ENCODE results near the gene BCOR. TPM values are rescaled to one million over a fixed set of nuclear protein-coding genes. Genes with fewer than 3 reads are reported as not detected.

BCOR gene
- total RNA-seq, 2 experiments from 2014 or later = 48.0 to 64.3 TPM

DNA sequence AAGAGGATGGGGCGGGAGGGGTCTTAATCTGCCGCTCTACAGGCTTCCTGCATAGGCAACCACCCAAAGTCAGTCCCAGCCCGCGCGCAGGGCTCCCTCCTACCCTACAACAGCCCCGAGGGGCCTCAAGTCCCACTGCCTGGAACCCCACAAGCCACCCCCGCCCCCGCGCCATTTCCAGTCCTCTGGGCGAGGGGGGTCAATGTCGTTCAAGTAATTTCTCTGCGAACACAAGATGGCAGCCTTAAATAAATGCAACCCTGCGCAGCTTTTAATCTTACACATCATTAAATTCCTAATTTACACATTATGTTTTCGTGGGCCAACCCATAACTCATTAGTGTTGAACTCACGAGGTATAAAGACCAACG, 92.9 kb downstream of the BCOR start:
- no TSS peak for BruUV-seq (replicated peaks)
- Histone ChIP-seq H3K36me3 (ENCODE audit: insufficient read depth, low read length) (no peaks in the 10 kb centered on the region), H3K27ac (ENCODE audit: low read depth, low read length, poor library complexity, severe bottlenecking) (no peak overlapping the region), H3K4me3 (ENCODE audit: low read depth, low read length, poor library complexity, severe bottlenecking) (no peak overlapping the region), H2AFZ (ENCODE audit: low read length) (no peak overlapping the region), H4K20me1 (ENCODE audit: insufficient read depth, low read length) (no peaks in the 10 kb centered on the region), H3K9me2 (ENCODE audit: insufficient read depth, low read length) (no peaks in the 10 kb centered on the region), H3K4me1 (ENCODE audit: insufficient read depth, low read length, poor library complexity, severe bottlenecking) (peaks cover 14% of the 10 kb centered on the region), H3K79me2 (ENCODE audit: insufficient read depth, low read depth, low read length) (no peaks in the 10 kb centered on the region), H3K9me3 (ENCODE audit: low read length) (no peaks in the 10 kb centered on the region), H3K4me2 (ENCODE audit: low read length) (peak overlapping the region; percentile 50; the same call in 1 of the 2 replicates)
- POLR2A ChIA-PET = no interaction called here
- TF ChIP-seq, protein P1, sequence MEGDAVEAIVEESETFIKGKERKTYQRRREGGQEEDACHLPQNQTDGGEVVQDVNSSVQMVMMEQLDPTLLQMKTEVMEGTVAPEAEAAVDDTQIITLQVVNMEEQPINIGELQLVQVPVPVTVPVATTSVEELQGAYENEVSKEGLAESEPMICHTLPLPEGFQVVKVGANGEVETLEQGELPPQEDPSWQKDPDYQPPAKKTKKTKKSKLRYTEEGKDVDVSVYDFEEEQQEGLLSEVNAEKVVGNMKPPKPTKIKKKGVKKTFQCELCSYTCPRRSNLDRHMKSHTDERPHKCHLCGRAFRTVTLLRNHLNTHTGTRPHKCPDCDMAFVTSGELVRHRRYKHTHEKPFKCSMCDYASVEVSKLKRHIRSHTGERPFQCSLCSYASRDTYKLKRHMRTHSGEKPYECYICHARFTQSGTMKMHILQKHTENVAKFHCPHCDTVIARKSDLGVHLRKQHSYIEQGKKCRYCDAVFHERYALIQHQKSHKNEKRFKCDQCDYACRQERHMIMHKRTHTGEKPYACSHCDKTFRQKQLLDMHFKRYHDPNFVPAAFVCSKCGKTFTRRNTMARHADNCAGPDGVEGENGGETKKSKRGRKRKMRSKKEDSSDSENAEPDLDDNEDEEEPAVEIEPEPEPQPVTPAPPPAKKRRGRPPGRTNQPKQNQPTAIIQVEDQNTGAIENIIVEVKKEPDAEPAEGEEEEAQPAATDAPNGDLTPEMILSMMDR (conservative IDR thresholded peaks at IDR 0.05; ENCODE audit: low read length) = no peak; the same call in 1 of the 2 replicates
- TF ChIP-seq EZH2phosphoT487 (IDR thresholded peaks at IDR 0.05; ENCODE audit: borderline replicate concordance, low read depth, low read length) = no peak
- no peak for DNase-seq (ENCODE audit: low spot score)
- intact Hi-C loops (cut with micrococcal nuclease; ENCODE audit: unreplicated experiment) = loop anchor here (5.0 kb wide), 1 partner anchor 467 kb away; no protein-coding TSS in a partner anchor
- CTCF ChIA-PET (ENCODE audit: unreplicated experiment) = no interaction called here

DNA sequence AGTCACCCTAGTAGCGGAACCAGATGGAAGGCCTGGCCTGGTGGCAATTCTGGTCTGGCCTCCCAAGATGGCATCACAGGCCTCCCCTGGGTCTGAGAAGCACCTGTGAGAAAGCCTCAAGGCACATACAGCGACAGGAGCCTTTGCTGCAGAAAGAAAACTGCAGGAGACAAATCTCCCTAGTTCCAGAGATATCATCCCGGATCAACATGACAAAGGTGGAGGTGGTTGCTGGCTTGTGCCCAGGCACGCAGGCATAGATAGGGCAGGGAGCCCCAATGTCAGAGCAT, 93.6 kb downstream of the BCOR start:
- no peak for DNase-seq (ENCODE audit: low spot score)
- TF ChIP-seq, protein P1 (conservative IDR thresholded peaks at IDR 0.05; ENCODE audit: low read length) = no peak
- TF ChIP-seq EZH2phosphoT487 (IDR thresholded peaks at IDR 0.05; ENCODE audit: borderline replicate concordance, low read depth, low read length) = no peak
- POLR2A ChIA-PET = no interaction called here
- no TSS peak for BruUV-seq (replicated peaks)
- Histone ChIP-seq H2AFZ (ENCODE audit: low read length) (no peak overlapping the region), H3K36me3 (ENCODE audit: insufficient read depth, low read length) (no peaks in the 10 kb centered on the region), H3K27ac (ENCODE audit: low read depth, low read length, poor library complexity, severe bottlenecking) (no peak overlapping the region), H3K9me2 (ENCODE audit: insufficient read depth, low read length) (no peaks in the 10 kb centered on the region), H3K79me2 (ENCODE audit: insufficient read depth, low read depth, low read length) (no peaks in the 10 kb centered on the region), H3K4me2 (ENCODE audit: low read length) (no peak overlapping the region), H4K20me1 (ENCODE audit: insufficient read depth, low read length) (no peaks in the 10 kb centered on the region), H3K9me3 (ENCODE audit: low read length) (no peaks in the 10 kb centered on the region), H3K4me3 (ENCODE audit: low read depth, low read length, poor library complexity, severe bottlenecking) (no peak overlapping the region), H3K4me1 (ENCODE audit: insufficient read depth, low read length, poor library complexity, severe bottlenecking) (peaks cover 10% of the 10 kb centered on the region)
- intact Hi-C loops (cut with micrococcal nuclease; ENCODE audit: unreplicated experiment) = loop anchor here (5.0 kb wide), 1 partner anchor 468 kb away; no protein-coding TSS in a partner anchor
- CTCF ChIA-PET (ENCODE audit: unreplicated experiment) = no interaction called here

DNA sequence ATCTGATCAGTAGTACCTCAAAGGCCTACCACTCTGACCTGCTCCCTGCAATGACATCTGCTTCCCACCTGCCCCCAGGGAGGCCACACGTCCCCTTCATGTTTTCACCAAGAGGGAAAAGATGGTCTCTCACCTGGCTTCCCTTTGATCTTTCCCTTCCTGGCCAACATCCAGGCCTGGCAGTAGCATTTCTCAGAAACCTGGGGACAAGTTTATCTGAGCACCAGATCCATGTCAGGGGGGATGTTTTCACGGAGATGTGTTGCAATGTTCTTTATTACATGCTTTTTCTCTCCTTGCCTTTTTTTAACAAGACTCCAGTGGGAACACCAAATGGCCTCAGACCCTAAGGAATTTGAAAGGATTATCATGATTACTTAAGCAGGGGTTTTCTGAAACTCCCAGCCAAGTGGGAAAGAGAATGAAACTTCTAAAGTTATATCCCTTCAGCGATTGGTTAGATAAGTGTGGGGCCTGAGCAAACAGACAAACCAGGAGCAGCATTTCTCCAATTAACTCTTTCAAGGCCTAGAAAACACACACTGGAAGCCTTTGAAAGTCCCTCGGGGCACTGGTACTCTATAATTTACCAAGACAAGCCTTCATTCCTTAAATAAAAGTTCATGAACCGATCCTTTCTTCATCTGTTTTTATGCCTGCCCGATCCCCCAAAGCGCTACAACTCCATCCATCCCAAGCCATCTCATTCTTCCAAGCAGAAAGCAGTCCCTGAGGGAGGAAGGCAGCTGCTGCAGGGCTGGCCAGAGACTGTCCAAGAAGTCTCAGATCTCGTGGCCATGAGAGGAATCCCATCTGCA, 94.1 kb downstream of the BCOR start:
- Histone ChIP-seq H3K4me3 (ENCODE audit: low read depth, low read length, poor library complexity, severe bottlenecking) (no peak overlapping the region), H3K9me2 (ENCODE audit: insufficient read depth, low read length) (no peaks in the 10 kb centered on the region), H3K79me2 (ENCODE audit: insufficient read depth, low read depth, low read length) (no peaks in the 10 kb centered on the region), H3K9me3 (ENCODE audit: low read length) (no peaks in the 10 kb centered on the region), H3K27ac (ENCODE audit: low read depth, low read length, poor library complexity, severe bottlenecking) (no peak overlapping the region), H2AFZ (ENCODE audit: low read length) (no peak overlapping the region), H3K4me2 (ENCODE audit: low read length) (no peak overlapping the region), H4K20me1 (ENCODE audit: insufficient read depth, low read length) (no peaks in the 10 kb centered on the region), H3K36me3 (ENCODE audit: insufficient read depth, low read length) (no peaks in the 10 kb centered on the region), H3K4me1 (ENCODE audit: insufficient read depth, low read length, poor library complexity, severe bottlenecking) (peaks cover 10% of the 10 kb centered on the region)
- TF ChIP-seq EZH2phosphoT487 (IDR thresholded peaks at IDR 0.05; ENCODE audit: borderline replicate concordance, low read depth, low read length) = no peak
- TF ChIP-seq, protein P1 (conservative IDR thresholded peaks at IDR 0.05; ENCODE audit: low read length) = no peak
- intact Hi-C loops (cut with micrococcal nuclease; ENCODE audit: unreplicated experiment) = loop anchor here (5.0 kb wide), 1 partner anchor 469 kb away; no protein-coding TSS in a partner anchor
- no TSS peak for BruUV-seq (replicated peaks)
- CTCF ChIA-PET (ENCODE audit: unreplicated experiment) = no interaction called here
- DNase-seq (ENCODE audit: low spot score) = no peak
- POLR2A ChIA-PET = no interaction called here
